Osteoblast (primary cell): Measurements from ENCODE around the gene NISCH. TPM values are rescaled to one million over a fixed set of nuclear protein-coding genes. Genes with fewer than 3 reads are reported as not detected.

Experiments
- DNase-seq: peaks from one replicate; pipeline ENCODE4 v3.0.0; 2011; ENCODE audit warnings: low spot score, mixed read lengths; ENCODE audit not compliant: insufficient read length; ENCODE audit errors: missing footprints
- H2AFZ ChIP-seq: 2 replicates; pipeline ENCODE4 v1.6.0; 2011; ENCODE audit warnings: mild to moderate bottlenecking, low read length
- H3K27ac ChIP-seq: 2 replicates; pipeline ENCODE4 v1.5.1; 2011; ENCODE audit warnings: mild to moderate bottlenecking, low read depth, low read length, moderate library complexity
- H3K27me3 ChIP-seq: 2 replicates; pipeline ENCODE4 v1.6.0; 2012; ENCODE audit warnings: mild to moderate bottlenecking, control low read depth, inconsistent platforms, low read length, moderate library complexity; ENCODE audit not compliant: insufficient read depth
- H3K36me3 ChIP-seq: 2 replicates; pipeline ENCODE4 v1.5.1; 2011; ENCODE audit warnings: mild to moderate bottlenecking, low read length, control low read depth, moderate library complexity; ENCODE audit not compliant: insufficient read depth
- H3K4me1 ChIP-seq: 2 replicates; pipeline ENCODE4 v1.5.1; 2011; ENCODE audit warnings: mild to moderate bottlenecking, low read length, control low read depth, moderate library complexity; ENCODE audit not compliant: insufficient read depth
- H3K4me2 ChIP-seq: 2 replicates; pipeline ENCODE4 v1.6.0; 2011; ENCODE audit warnings: mild to moderate bottlenecking, low read length; ENCODE audit not compliant: insufficient read depth
- H3K4me3 ChIP-seq: fragments of 200-600 bp; sonication (generic); 3 replicates; pipeline ENCODE4 v1.5.1; 2012; ENCODE audit warnings: mild to moderate bottlenecking, low read length, inconsistent platforms; ENCODE audit not compliant: insufficient read depth
- H3K79me2 ChIP-seq: 2 replicates; pipeline ENCODE4 v1.6.0; 2012; ENCODE audit warnings: mild to moderate bottlenecking, low read length, control low read depth, inconsistent platforms; ENCODE audit not compliant: insufficient read depth
- H3K9me3 ChIP-seq: 2 replicates; pipeline ENCODE4 v1.5.1; 2011; ENCODE audit warnings: low read depth, low read length, control low read depth
- H4K20me1 ChIP-seq: 2 replicates; pipeline ENCODE4 v1.6.0; 2012; ENCODE audit warnings: mild to moderate bottlenecking, low read length, control low read depth; ENCODE audit not compliant: insufficient read depth
- total RNA-seq: library from RNA; depleted of rRNA; stranded (reverse); fragments of >200 nt; gene quantifications from 2 replicates; pipeline ENCODE4 v1.2.3, GENCODE V29; 2012
- TF ChIP-seq, protein P1 (sequence below): IDR thresholded peaks from 2 replicates; pipeline ENCODE4 v1.5.1; 2011; ENCODE audit warnings: mild to moderate bottlenecking, low read depth, low read length, moderate library complexity; ENCODE audit errors: extremely low read depth

NISCH gene
- total RNA-seq, 1 donor = 83.2 TPM

DNA sequence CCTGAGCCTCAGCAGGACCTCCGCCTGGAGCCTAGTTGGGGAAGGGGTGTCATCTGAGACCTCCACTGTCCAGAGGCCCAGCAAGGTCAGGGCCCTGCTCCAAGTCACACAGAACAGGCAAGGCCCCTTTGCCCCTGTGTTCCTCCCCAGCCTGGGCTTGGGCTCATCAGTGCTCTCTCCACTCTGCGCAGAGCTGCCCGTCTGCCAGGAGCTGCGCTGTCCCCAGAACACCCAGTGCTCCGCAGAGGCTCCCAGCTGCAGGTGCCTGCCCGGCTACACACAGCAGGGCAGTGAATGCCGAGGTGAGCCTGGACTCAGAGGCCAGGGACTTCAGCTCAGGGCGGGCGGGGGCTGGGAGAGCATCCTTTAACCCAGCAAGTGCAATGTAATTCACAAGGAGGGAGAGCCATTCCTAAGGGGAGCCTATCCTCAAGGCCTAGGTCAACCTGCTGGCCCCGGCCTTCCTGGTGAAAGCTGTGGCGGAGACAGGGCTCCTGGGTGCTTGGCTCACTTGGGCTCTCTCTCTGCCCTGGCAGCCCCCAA is 47.5 kb downstream of the NISCH start:
- Histone ChIP-seq H3K79me2 (no peaks in the 10 kb centered on the region), H3K4me1 (peaks cover 18% of the 10 kb centered on the region), H3K27me3 (no peaks in the 10 kb centered on the region), H3K4me3 (no peak overlapping the region), H3K4me2 (no peak overlapping the region), H4K20me1 (no peaks in the 10 kb centered on the region), H3K36me3 (no peaks in the 10 kb centered on the region), H3K9me3 (no peaks in the 10 kb centered on the region), H2AFZ (no peak overlapping the region), H3K27ac (no peak overlapping the region)
- TF ChIP-seq, protein P1, sequence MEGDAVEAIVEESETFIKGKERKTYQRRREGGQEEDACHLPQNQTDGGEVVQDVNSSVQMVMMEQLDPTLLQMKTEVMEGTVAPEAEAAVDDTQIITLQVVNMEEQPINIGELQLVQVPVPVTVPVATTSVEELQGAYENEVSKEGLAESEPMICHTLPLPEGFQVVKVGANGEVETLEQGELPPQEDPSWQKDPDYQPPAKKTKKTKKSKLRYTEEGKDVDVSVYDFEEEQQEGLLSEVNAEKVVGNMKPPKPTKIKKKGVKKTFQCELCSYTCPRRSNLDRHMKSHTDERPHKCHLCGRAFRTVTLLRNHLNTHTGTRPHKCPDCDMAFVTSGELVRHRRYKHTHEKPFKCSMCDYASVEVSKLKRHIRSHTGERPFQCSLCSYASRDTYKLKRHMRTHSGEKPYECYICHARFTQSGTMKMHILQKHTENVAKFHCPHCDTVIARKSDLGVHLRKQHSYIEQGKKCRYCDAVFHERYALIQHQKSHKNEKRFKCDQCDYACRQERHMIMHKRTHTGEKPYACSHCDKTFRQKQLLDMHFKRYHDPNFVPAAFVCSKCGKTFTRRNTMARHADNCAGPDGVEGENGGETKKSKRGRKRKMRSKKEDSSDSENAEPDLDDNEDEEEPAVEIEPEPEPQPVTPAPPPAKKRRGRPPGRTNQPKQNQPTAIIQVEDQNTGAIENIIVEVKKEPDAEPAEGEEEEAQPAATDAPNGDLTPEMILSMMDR = no peak
- DNase-seq = no peak

DNA sequence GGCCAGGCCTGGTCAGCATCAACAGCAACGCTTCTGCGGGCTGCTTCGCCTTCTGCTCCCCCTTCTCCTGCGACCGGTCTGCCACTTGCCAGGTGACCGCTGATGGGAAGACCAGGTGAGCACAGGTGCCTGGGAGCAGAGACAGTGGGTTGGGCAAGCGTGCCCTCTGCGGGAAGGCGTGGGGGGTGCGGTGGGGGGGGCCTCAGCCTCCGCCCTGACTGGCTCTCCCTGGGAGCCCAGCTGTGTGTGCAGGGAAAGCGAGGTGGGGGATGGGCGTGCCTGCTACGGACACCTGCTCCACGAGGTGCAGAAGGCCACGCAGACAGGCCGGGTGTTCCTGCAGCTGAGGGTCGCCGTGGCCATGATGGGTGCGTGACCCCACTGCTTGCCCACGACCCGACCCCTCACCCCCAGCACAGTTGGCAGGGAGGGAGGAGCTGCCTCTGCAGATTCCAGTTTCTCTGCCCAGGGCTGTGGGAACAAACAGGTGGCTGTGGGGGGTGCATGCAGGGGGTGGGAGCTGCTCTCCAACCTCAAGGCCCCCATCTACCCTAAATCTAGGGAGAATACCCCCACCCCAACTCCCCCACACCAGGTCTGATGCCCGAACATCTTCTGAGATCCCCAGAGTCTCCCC is 48.5 kb downstream of the NISCH start:
- no peaks in the 10 kb centered on the region for H4K20me1 ChIP-seq
- no peaks in the 10 kb centered on the region for H3K79me2 ChIP-seq
- H2AFZ ChIP-seq = no peak overlapping the region
- TF ChIP-seq, protein P1 = no peak
- peaks cover 8% of the 10 kb centered on the region for H3K4me1 ChIP-seq
- DNase-seq = no peak
- no peaks in the 10 kb centered on the region for H3K9me3 ChIP-seq
- H3K4me3 ChIP-seq = no peak overlapping the region
- no peak overlapping the region for H3K4me2 ChIP-seq
- H3K27ac ChIP-seq = no peak overlapping the region
- H3K36me3 ChIP-seq = no peaks in the 10 kb centered on the region
- H3K27me3 ChIP-seq = no peaks in the 10 kb centered on the region

DNA sequence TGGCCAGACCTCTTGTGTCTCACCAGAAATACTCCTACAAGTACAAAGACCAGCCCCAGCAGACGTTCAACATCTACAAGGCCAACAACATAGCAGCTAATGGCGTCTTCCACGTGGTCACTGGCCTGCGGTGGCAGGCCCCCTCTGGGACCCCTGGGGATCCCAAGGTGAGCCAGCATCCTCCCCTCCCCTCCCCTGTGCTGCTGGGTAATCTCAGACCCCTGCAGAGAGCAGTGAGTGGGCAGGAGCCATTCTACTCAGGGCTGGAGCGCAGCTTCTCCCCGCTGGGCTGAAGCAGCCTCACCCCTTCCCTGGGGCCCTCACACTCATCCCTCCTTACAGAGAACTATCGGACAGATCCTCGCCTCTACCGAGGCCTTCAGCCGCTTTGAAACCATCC is 49.6 kb downstream of the NISCH start:
- H3K27me3 ChIP-seq = no peaks in the 10 kb centered on the region
- H3K79me2 ChIP-seq = no peaks in the 10 kb centered on the region
- DNase-seq = no peak
- H4K20me1 ChIP-seq = no peaks in the 10 kb centered on the region
- TF ChIP-seq, protein P1 = no peak
- no peak overlapping the region for H3K4me3 ChIP-seq
- H3K4me2 ChIP-seq = no peak overlapping the region
- no peak overlapping the region for H3K27ac ChIP-seq
- H2AFZ ChIP-seq = no peak overlapping the region
- peaks cover 3% of the 10 kb centered on the region for H3K4me1 ChIP-seq
- no peaks in the 10 kb centered on the region for H3K36me3 ChIP-seq
- H3K9me3 ChIP-seq = no peaks in the 10 kb centered on the region

DNA sequence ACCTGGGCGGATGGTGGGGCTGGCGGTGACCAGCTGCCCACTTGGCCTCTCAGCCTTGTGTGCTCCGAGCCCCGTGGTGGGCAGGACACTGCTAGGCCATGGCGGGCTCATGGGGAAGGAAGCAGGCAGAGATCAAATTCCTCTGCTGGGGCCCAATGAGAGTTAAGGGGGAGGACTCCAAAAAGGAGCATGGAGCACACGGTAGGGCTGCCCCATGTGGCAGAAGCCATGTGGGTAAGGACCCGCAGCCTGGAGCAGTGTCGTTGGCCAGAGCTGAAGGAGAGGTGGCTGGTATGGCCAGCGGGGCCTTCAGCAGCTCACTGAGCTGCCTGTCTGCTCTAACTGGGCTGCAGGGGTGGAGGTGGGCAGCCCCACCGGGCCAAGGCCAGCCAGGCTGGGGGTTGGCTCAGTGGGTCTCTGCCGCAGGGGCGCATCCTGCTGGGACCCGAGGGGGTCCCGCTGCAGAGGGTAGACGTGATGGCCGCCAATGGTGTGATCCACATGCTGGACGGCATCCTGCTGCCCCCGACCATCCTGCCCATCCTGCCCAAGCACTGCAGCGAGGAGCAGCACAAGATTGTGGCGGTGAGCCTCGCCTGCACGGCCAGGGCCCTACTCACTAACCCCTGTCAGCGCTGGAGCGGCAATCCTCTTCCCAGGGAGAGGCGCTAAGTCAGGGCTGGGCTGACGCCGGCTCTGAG is 51.0 kb downstream of the NISCH start:
- H3K79me2 ChIP-seq = no peaks in the 10 kb centered on the region
- TF ChIP-seq, protein P1 = no peak
- H3K4me1 ChIP-seq = peaks cover 3% of the 10 kb centered on the region
- H2AFZ ChIP-seq = no peak overlapping the region
- H3K9me3 ChIP-seq = no peaks in the 10 kb centered on the region
- H3K4me3 ChIP-seq = no peak overlapping the region
- no peaks in the 10 kb centered on the region for H4K20me1 ChIP-seq
- no peak overlapping the region for H3K27ac ChIP-seq
- no peak overlapping the region for H3K4me2 ChIP-seq
- no peaks in the 10 kb centered on the region for H3K36me3 ChIP-seq
- no peaks in the 10 kb centered on the region for H3K27me3 ChIP-seq
- DNase-seq = no peak
